ENCODE data around the gene TSC22D4.
A peak's percentile ranks its signal among the peaks of the same experiment; 100 is the strongest.

The TSC22D4 gene

DNA sequence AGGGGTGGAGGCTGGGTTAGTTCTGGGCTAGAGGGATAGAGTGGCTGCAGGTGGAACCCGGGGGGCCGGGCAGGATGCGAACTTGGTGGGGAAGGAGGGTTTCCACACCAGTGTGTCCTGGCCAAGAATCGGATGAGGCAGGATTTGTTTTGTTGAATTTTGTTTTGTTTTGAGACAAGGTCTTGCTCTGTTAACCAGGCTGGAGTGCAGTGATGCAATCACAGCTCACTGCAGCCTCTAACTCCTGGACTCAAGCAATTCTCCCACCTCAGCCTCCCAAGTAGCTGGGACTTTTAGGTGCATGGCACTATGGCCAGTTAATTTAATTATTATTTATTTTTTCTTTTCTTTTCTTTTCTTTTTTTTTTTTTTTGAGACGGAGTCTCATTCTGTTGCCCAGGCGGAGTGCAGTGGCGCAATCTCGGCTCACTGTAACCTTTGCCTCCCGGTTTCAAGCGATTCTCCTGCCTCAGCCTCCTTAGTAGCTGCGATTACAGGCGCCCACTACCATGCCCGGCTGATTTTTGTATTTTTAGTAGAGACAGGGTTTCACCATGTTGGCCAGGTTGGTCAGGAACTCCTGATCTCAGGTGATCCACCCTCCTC is 29.7 kb downstream of the TSC22D4 start:
- TF ChIP-seq TAF1 (IDR thresholded peaks at IDR 0.05; ENCODE audit: borderline replicate concordance, insufficient read depth, low read length) (no peak), FOXP2 (optimal IDR thresholded peaks at IDR 0.05; ENCODE audit: borderline replicate concordance, extremely low read depth, extremely low read length, insufficient read depth) (no peak), SIN3A (IDR thresholded peaks at IDR 0.05; ENCODE audit: borderline replicate concordance, insufficient read depth, low read length) (no peak), POLR2AphosphoS5 (IDR thresholded peaks at IDR 0.05; ENCODE audit: low read depth, low read length) (no peak)
- TF ChIP-seq, protein P1, sequence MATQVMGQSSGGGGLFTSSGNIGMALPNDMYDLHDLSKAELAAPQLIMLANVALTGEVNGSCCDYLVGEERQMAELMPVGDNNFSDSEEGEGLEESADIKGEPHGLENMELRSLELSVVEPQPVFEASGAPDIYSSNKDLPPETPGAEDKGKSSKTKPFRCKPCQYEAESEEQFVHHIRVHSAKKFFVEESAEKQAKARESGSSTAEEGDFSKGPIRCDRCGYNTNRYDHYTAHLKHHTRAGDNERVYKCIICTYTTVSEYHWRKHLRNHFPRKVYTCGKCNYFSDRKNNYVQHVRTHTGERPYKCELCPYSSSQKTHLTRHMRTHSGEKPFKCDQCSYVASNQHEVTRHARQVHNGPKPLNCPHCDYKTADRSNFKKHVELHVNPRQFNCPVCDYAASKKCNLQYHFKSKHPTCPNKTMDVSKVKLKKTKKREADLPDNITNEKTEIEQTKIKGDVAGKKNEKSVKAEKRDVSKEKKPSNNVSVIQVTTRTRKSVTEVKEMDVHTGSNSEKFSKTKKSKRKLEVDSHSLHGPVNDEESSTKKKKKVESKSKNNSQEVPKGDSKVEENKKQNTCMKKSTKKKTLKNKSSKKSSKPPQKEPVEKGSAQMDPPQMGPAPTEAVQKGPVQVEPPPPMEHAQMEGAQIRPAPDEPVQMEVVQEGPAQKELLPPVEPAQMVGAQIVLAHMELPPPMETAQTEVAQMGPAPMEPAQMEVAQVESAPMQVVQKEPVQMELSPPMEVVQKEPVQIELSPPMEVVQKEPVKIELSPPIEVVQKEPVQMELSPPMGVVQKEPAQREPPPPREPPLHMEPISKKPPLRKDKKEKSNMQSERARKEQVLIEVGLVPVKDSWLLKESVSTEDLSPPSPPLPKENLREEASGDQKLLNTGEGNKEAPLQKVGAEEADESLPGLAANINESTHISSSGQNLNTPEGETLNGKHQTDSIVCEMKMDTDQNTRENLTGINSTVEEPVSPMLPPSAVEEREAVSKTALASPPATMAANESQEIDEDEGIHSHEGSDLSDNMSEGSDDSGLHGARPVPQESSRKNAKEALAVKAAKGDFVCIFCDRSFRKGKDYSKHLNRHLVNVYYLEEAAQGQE (IDR thresholded peaks at IDR 0.05; ENCODE audit: insufficient read depth in 1 of 2, low read depth in 2 of 2, low read length in 2 of 2), result no peak

DNA sequence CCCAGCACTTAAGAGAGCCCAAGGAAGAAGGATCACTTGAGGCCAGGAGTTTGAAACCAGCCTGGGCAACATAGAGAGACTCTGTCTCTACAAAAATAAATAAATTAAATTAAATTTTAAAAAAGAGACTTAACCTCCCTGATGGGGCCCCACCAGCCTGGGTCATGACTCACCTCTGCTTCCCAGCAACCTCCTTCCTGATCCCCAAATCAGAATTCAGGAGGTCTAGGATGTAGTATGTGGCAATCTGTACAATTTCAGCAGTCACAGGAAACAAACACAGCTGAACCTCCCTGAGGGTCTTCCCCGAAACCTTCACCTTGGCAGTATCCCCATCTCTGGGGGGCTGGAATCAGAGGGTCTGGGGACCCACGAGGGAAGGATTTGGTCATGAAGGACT is 33.0 kb downstream of the TSC22D4 start:
- TF ChIP-seq, protein P1 (IDR thresholded peaks at IDR 0.05; ENCODE audit: insufficient read depth in 1 of 2, low read depth in 2 of 2, low read length in 2 of 2), result no peak
- TF ChIP-seq TAF1 (IDR thresholded peaks at IDR 0.05; ENCODE audit: borderline replicate concordance, insufficient read depth, low read length) (no peak), SIN3A (IDR thresholded peaks at IDR 0.05; ENCODE audit: borderline replicate concordance, insufficient read depth, low read length) (no peak), FOXP2 (optimal IDR thresholded peaks at IDR 0.05; ENCODE audit: borderline replicate concordance, extremely low read depth, extremely low read length, insufficient read depth) (no peak), POLR2AphosphoS5 (IDR thresholded peaks at IDR 0.05; ENCODE audit: low read depth, low read length) (no peak)

DNA sequence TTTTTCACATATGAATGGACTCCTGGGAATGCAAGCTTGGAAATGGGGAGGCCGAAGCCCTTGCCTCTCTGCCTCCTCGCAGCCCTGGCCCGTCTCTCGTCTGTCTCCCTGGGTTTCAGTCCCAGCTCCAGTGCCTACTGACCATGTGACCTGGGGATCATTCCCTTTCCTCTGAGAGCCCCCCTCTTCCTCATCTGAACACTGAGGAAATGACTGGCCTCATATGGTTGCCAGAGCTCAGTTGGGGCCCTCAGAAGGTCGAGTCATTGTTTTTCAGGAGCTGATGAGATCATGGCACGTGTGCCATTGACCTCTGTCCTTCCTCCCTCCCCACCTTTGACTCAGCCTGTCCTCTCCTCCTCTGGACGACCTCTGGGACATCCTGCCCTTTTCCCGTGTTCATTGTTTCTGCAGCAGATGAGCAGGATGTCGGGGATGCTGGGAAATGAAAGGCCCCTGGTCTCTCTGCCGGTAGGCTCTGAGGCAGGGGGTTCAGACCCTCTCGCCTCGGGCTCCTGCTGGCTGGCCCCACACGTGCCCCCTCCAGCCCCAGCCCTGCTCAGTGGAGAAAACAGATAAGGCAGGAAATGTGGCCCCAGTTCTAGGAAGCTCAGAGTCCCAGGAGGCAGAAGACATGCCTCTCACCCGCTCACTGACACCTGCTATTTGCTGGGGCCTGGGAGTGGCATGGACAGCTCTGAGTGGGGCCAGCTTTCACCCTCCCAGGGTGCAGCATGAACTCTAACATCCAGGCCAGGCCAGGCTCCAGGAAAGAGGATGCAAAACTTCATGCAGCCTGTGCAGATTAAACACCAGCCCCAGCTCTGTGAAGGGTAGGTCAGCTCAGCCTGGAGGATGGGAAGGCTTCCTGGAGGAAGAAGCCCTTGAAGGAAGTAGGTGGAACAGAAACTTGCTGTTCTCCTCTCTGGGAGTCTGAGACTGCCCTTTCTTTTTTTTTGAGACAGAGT is 34.4 kb downstream of the TSC22D4 start:
- TF ChIP-seq, protein P1 (IDR thresholded peaks at IDR 0.05; ENCODE audit: insufficient read depth in 1 of 2, low read depth in 2 of 2, low read length in 2 of 2), result peak; percentile 35 to 39; a peak in 2 of 4 replicates
- TF ChIP-seq FOXP2 (optimal IDR thresholded peaks at IDR 0.05; ENCODE audit: borderline replicate concordance, extremely low read depth, extremely low read length, insufficient read depth) (peak; percentile 86), POLR2AphosphoS5 (IDR thresholded peaks at IDR 0.05; ENCODE audit: low read depth, low read length) (no peak)

DNA sequence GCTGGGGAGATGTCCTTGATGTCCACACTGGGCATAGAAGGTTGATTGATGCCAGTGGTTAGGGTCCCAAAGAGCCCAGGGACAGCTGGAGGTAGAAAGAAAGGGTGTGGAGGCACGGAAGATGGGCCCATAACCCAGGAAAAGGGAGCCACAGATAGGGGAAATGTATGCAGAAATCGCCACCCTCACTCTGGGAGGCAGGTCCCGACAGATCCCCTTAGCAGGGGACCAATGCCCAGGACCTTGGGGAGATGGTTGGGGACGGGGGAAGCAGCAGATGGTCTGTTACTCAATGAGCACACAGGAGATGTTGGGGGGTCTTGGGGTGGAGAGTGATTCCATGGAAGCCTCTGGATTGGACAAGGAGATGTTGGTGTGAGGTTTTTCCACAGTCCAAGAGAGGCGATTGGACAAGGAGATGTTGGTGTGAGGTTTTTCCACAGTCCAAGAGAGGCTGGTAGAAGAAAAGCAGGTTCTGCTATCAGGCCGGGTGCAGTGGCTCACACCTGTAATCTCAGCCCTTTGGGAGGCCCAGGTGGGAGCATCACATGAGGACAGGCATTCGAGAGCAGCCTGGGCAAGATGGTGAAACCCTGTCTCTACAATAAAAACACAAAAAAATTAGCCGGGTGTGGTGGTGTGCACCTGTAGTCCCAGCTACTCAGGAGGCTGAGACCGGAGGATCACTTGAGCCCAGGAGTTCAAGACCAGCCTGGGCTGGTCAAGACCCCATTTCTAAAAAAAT is 35.7 kb downstream of the TSC22D4 start:
- no peak for TF ChIP-seq POLR2AphosphoS5 (IDR thresholded peaks at IDR 0.05; ENCODE audit: low read depth, low read length)
- TF ChIP-seq TAF1 (IDR thresholded peaks at IDR 0.05; ENCODE audit: borderline replicate concordance, insufficient read depth, low read length), result no peak
- TF ChIP-seq, protein P1 (IDR thresholded peaks at IDR 0.05; ENCODE audit: insufficient read depth in 1 of 2, low read depth in 2 of 2, low read length in 2 of 2), result no peak
- TF ChIP-seq FOXP2 (optimal IDR thresholded peaks at IDR 0.05; ENCODE audit: borderline replicate concordance, extremely low read depth, extremely low read length, insufficient read depth), result no peak
- no peak for TF ChIP-seq SIN3A (IDR thresholded peaks at IDR 0.05; ENCODE audit: borderline replicate concordance, insufficient read depth, low read length)
